WI38 (cell line): ENCODE measurements around the gene SPATA21.

Experiments used
- H3K4me3 ChIP-seq: 2 replicates; pipeline ENCODE4 v1.5.1; 2011; ENCODE audit warnings: low read depth, mild to moderate bottlenecking, control low read depth, low read length
- CTCF ChIP-seq: IDR thresholded peaks from 2 replicates; pipeline ENCODE4 v1.5.1; 2012; ENCODE audit warnings: low read depth, mild to moderate bottlenecking, control low read depth, low read length

The SPATA21 gene

GRCh38 chr1:16352842-16353535 lies 84.2 kb downstream of the SPATA21 start:
- peak overlapping the region; percentile 97 for H3K4me3 ChIP-seq
- TF ChIP-seq CTCF: no peak

- peak within 1 kb of the TSS; percentile 97 for H3K4me3 ChIP-seq
- TF ChIP-seq CTCF: no peak
Observed at GRCh38 chr1:16351994-16352841, 85.0 kb downstream of the SPATA21 start, which contains the start of gene FBXO42. Gene FBXO42 (minus strand): TSS chr1:16352480. CDS start chr1:16315418, 37,062 bp downstream.

GRCh38 chr1:16351456-16351993 lies 85.7 kb downstream of the SPATA21 start:
- peak overlapping the region; percentile 97 for H3K4me3 ChIP-seq
- no peak for TF ChIP-seq CTCF

GRCh38 chr1:16349847-16350406 lies 87.3 kb downstream of the SPATA21 start:
- H3K4me3 ChIP-seq: peak overlapping the region; percentile 97
- no peak for TF ChIP-seq CTCF
